Measurements from ENCODE around the gene NHLRC3.
"Not testable (repeated sequence)": the region's sequence is repeated elsewhere in the genome, so short reads cannot be mapped to it uniquely, and the experiment has no call there.

The NHLRC3 gene

GRCh38 chr13:39037880-39038568, at the start of gene NHLRC3, which contains the start of gene PROSER1:
Gene NHLRC3, plus strand, starts transcription at chr13:39038456. Its CDS starts 184 bp downstream, at chr13:39038640.
Gene PROSER1, minus strand, starts transcription at chr13:39038089. Its CDS starts 847 bp downstream, at chr13:39037242.
- DNase-seq: peak; percentile 82

GRCh38 chr13:38990693-38991092, 47.6 kb upstream of the NHLRC3 start, which contains the start of gene STOML3:
Gene STOML3, minus strand, starts transcription at chr13:38990831. Its CDS starts 110 bp downstream, at chr13:38990721.
- DNase-seq: no peak

- no peak for DNase-seq
These were observed 44.9 kb upstream of the NHLRC3 start for GRCh38 chr13:38993381-38993780.

- no peak for DNase-seq
These were observed 39.5 kb upstream of the NHLRC3 start for GRCh38 chr13:38998739-38999138.

GRCh38 chr13:39006371-39007111, 31.7 kb upstream of the NHLRC3 start:
- DNase-seq: not testable (repeated sequence)

GRCh38 chr13:39012608-39013007, 25.6 kb upstream of the NHLRC3 start:
- DNase-seq: no peak

GRCh38 chr13:39013462-39013861, 24.8 kb upstream of the NHLRC3 start:
- no peak for DNase-seq

GRCh38 chr13:39016087-39016486, 22.2 kb upstream of the NHLRC3 start:
- no peak for DNase-seq

GRCh38 chr13:39016787-39017186, 21.5 kb upstream of the NHLRC3 start:
- no peak for DNase-seq

GRCh38 chr13:39020853-39021462, 17.3 kb upstream of the NHLRC3 start:
- DNase-seq: no peak

GRCh38 chr13:39023316-39023715, 14.9 kb upstream of the NHLRC3 start:
- no peak for DNase-seq

- no peak for DNase-seq
These were observed 14.5 kb upstream of the NHLRC3 start for GRCh38 chr13:39023761-39024160.

- DNase-seq: no peak
These were observed 12.8 kb upstream of the NHLRC3 start for GRCh38 chr13:39025433-39025839.

GRCh38 chr13:39032150-39032549, 6.1 kb upstream of the NHLRC3 start:
- no peak for DNase-seq

GRCh38 chr13:39034085-39034484, 4.2 kb upstream of the NHLRC3 start:
- DNase-seq: no peak

GRCh38 chr13:39035204-39035603, 3.1 kb upstream of the NHLRC3 start:
- no peak for DNase-seq

GRCh38 chr13:39035799-39036198, 2.5 kb upstream of the NHLRC3 start:
- DNase-seq: no peak

GRCh38 chr13:39036212-39036611, 2.0 kb upstream of the NHLRC3 start:
- no peak for DNase-seq

GRCh38 chr13:39037410-39037879, 811 bp upstream of the NHLRC3 start:
- no peak for DNase-seq

- DNase-seq: no peak
These were observed 344 bp downstream of the NHLRC3 start for GRCh38 chr13:39038569-39039030.

GRCh38 chr13:39039041-39039440, 785 bp downstream of the NHLRC3 start:
- DNase-seq: no peak

- no peak for DNase-seq
These were observed 1.9 kb downstream of the NHLRC3 start for GRCh38 chr13:39040206-39040605.

GRCh38 chr13:39044536-39044935, 6.3 kb downstream of the NHLRC3 start:
- no peak for DNase-seq

Measured in activated T-cell treated with anti-CD3 and anti-CD28 coated beads, Interleukin-2, amount 50 U/mL, for 1 hour (primary cell).